Upper lobe of left lung (tissue), 6 donors: ENCODE measurements around the gene NUDCD3. TPM values are rescaled to one million over a fixed set of nuclear protein-coding genes. Genes with fewer than 3 reads are reported as not detected.

Experiments
- ATAC-seq, 2 donors: fragments of 200-7000 bp; cut with Tn5 transposase; one replicate each; pipeline ENCODE4 v1.9.1; 2022; ENCODE audit warnings: mild to moderate bottlenecking in 2 of 2, moderate library complexity in 2 of 2; ENCODE audit not compliant: low FRiP score in 2 of 2
- DNase-seq, 2 donors: peaks; one replicate each; pipeline ENCODE4 v3.0.0-alpha.2; 2019 to 2020
- H3K27ac ChIP-seq, 4 donors: fragments of 200-600 bp; sonication (generic); one replicate each; pipeline ENCODE4 v1.5.1; 2016 to 2019
- H3K27me3 ChIP-seq, 4 donors: fragments of 200-600 bp; sonication (generic); one replicate each; pipeline ENCODE4 v1.5.1; 2017 to 2019
- H3K36me3 ChIP-seq, 4 donors: fragments of 200-600 bp; sonication (generic); one replicate each; pipeline ENCODE4 v1.5.1; 2016 to 2019
- H3K4me1 ChIP-seq, 4 donors: fragments of 200-600 bp; sonication (generic); one replicate each; pipeline ENCODE4 v1.5.1; 2018 to 2019
- H3K4me3 ChIP-seq, 4 donors: fragments of 200-600 bp; sonication (generic); one replicate each; pipeline ENCODE4 v1.5.1; 2017 to 2019; ENCODE audit warnings: mild to moderate bottlenecking in 2 of 4, moderate library complexity in 1 of 4
- H3K9me3 ChIP-seq, 4 donors: fragments of 200-600 bp; sonication (generic); one replicate each; pipeline ENCODE4 v1.5.1; 2018 to 2019
- CTCF ChIP-seq, 6 experiments: fragments of 450-650 bp in 4 of 6; fragments of 200-600 bp in 2 of 6; sonication (generic) in 2 of 6; IDR thresholded peaks; one replicate each; pipeline ENCODE4 v1.5.1; 2016 to 2019; ENCODE audit warnings: antibody characterized with exemption in 6 of 6
- EP300 ChIP-seq, 4 donors: sonication (generic); formaldehyde crosslinking; IDR thresholded peaks; one replicate each; pipeline ENCODE4 v1.5.1; 2017; ENCODE audit warnings: antibody characterized with exemption in 4 of 4, control low read depth in 2 of 4
- POLR2A ChIP-seq, 4 donors: fragments of 450-650 bp; IDR thresholded peaks; one replicate each; pipeline ENCODE4 v1.5.1; 2016 to 2017; ENCODE audit warnings: antibody characterized with exemption in 4 of 4, mild to moderate bottlenecking in 2 of 4
- POLR2AphosphoS5 ChIP-seq, 2 donors: sonication (generic); formaldehyde crosslinking; IDR thresholded peaks; one replicate each; pipeline ENCODE4 v1.5.1; 2017; ENCODE audit warnings: antibody characterized with exemption in 2 of 2
- WGBS, 2 donors: methylation state at CpG; one replicate each; pipeline ENCODE4 v1.1.5; 2017 to 2018; 5-methylcytosine and 5-hydroxymethylcytosine counted together
- total RNA-seq, 6 donors: library from RNA; depleted of rRNA in 4 of 6; stranded (reverse); fragments of >200 nt in 4 of 6; gene quantifications; one replicate each; pipeline versions ENCODE4 v1.1.0 to v1.2.1, GENCODE V29; 2016 to 2021
- donor health status: DM: no; HTN: no; CAD: no; lungs with moderate emphysema.
- donor health status: DM: no; HTN: yes; CAD: no; lungs with severe emphysema.

Gene NUDCD3
- total RNA-seq, 6 donors from 2014 or later, result 48.5 to 104 (median 56.3) TPM

- no peak for DNase-seq
- TF ChIP-seq CTCF (IDR thresholded peaks at IDR 0.05) (no peak), EP300 (IDR thresholded peaks at IDR 0.05) (no peak), POLR2A (IDR thresholded peaks at IDR 0.05) (no peak)
- WGBS, 2 donors, result 100% methylated on average over 1 to 2 of the region's 2 CpGs
- no peak for ATAC-seq
- no peaks in the 10 kb centered on the region for H3K27me3 ChIP-seq
- no peaks in the 10 kb centered on the region for H3K9me3 ChIP-seq
- peaks cover 0 to 15% (median 4%) of the 10 kb centered on the region in 4 donors for H3K4me1 ChIP-seq
- peaks cover 2 to 38% (median 22%) of the 10 kb centered on the region in 4 donors for H3K36me3 ChIP-seq
- H3K27ac ChIP-seq, result no peak overlapping the region
- H3K4me3 ChIP-seq, result no peak overlapping the region
Observed at GRCh38 chr7:44380189-44380830, 110.1 kb downstream of the NUDCD3 start.

GRCh38 chr7:44379366-44380188 lies 110.9 kb downstream of the NUDCD3 start:
- no peak for DNase-seq
- 79 to 81% methylated on average over 11 to 12 of the region's 12 CpGs for WGBS, 2 donors
- no peak for ATAC-seq

GRCh38 chr7:44378744-44379143 lies 111.7 kb downstream of the NUDCD3 start:
- Histone ChIP-seq H3K36me3 (peaks cover 0 to 28% (median 11%) of the 10 kb centered on the region in 4 donors), H3K4me3 (no peak overlapping the region), H3K27ac (no peak overlapping the region), H3K4me1 (peaks cover 0 to 15% (median 4%) of the 10 kb centered on the region in 4 donors), H3K27me3 (no peaks in the 10 kb centered on the region), H3K9me3 (no peaks in the 10 kb centered on the region)
- ATAC-seq (no peak), DNase-seq (no peak)
- 38 to 41% methylated on average over 3 of the region's 3 CpGs for WGBS, 2 donors
- TF ChIP-seq POLR2A (IDR thresholded peaks at IDR 0.05) (no peak), EP300 (IDR thresholded peaks at IDR 0.05) (no peak), POLR2AphosphoS5 (IDR thresholded peaks at IDR 0.05) (no peak), CTCF (IDR thresholded peaks at IDR 0.05) (no peak)

More at GRCh38 chr7:44379366-44380188, 110.9 kb downstream of the NUDCD3 start:
- no peak overlapping the region for H3K4me3 ChIP-seq
- peaks cover 0 to 15% (median 4%) of the 10 kb centered on the region in 4 donors for H3K4me1 ChIP-seq
- no peak overlapping the region for H3K27ac ChIP-seq
- no peaks in the 10 kb centered on the region for H3K9me3 ChIP-seq
- no peaks in the 10 kb centered on the region for H3K27me3 ChIP-seq
- H3K36me3 ChIP-seq, result peaks cover 0 to 31% (median 16%) of the 10 kb centered on the region in 4 donors
- TF ChIP-seq CTCF (IDR thresholded peaks at IDR 0.05) (no peak), POLR2A (IDR thresholded peaks at IDR 0.05) (no peak), POLR2AphosphoS5 (IDR thresholded peaks at IDR 0.05) (no peak), EP300 (IDR thresholded peaks at IDR 0.05) (no peak)

GRCh38 chr7:44377681-44378421 lies 112.6 kb downstream of the NUDCD3 start:
- H3K4me3 ChIP-seq, result no peak overlapping the region
- DNase-seq (no peak), ATAC-seq (no peak)
- H3K36me3 ChIP-seq, result peaks cover 0 to 20% (median 7%) of the 10 kb centered on the region in 4 donors
- peaks cover 0 to 15% (median 4%) of the 10 kb centered on the region in 4 donors for H3K4me1 ChIP-seq
- no peaks in the 10 kb centered on the region for H3K27me3 ChIP-seq
- TF ChIP-seq CTCF (IDR thresholded peaks at IDR 0.05) (no peak), POLR2A (IDR thresholded peaks at IDR 0.05) (no peak), POLR2AphosphoS5 (IDR thresholded peaks at IDR 0.05) (no peak), EP300 (IDR thresholded peaks at IDR 0.05) (no peak)
- no peaks in the 10 kb centered on the region for H3K9me3 ChIP-seq
- 76 to 78% methylated on average over 4 to 5 of the region's 5 CpGs for WGBS, 2 donors
- no peak overlapping the region for H3K27ac ChIP-seq
